ENCODE results near the gene ENG.

- TF ChIP-seq CTCF (IDR thresholded peaks at IDR 0.05; ENCODE audit: low read depth, low read length) (no peak), EZH2phosphoT487 (IDR thresholded peaks at IDR 0.05; ENCODE audit: low read depth) (no peak)
Measured at GRCh38 chr9:127826253-127826913, 28.1 kb downstream of the ENG start.
